ENCODE data around the gene MRPS34. TPM values are rescaled to one million over a fixed set of nuclear protein-coding genes. Genes with fewer than 3 reads are reported as not detected.

Gene MRPS34
- total and polyA plus RNA-seq, 8 donors, result 21.1 to 204 (median 103) TPM

DNA sequence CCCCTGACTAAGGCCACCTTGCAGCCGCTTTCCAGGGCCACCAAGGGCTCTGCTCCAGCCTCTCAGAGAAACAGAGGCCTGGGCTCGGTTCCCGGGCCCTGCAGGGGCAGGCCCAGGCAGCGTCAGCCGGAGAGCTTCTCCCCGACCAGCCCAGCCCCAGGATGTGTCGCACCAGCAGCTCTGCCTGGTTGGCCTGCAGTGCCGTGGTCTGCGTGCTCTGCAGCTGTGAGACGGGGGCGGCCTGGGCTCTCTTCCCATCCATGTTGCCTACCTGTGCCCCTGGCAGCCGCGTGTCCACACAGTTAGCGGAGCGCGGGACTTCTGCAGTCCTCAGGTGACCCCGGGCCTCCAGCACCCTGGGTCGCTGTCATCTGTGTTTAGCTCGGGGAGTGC, 15.8 kb upstream of the MRPS34 start:
- H3K27ac ChIP-seq, result no peak overlapping the region
- intact Hi-C loops (cut with DNase I; ENCODE audit: low total_unique reads), result no loop called here
- H3K4me1 ChIP-seq, result peaks cover 18 to 50% (median 43%) of the 10 kb centered on the region in 4 donors
- WGBS, 5 donors, result 63 to 83% (median 67%) methylated on average over 12 to 19 of the region's 19 CpGs
- TF ChIP-seq EP300 (IDR thresholded peaks at IDR 0.05), result no peak
- H3K27me3 ChIP-seq, result no peaks in the 10 kb centered on the region
- H3K36me3 ChIP-seq, result peaks cover 17 to 78% (median 75%) of the 10 kb centered on the region in 4 donors
- H3K4me3 ChIP-seq, result no peak overlapping the region
- H3K9me3 ChIP-seq, result no peaks in the 10 kb centered on the region
- peak in 1 of 2 donors; percentile 11 for DNase-seq

DNA sequence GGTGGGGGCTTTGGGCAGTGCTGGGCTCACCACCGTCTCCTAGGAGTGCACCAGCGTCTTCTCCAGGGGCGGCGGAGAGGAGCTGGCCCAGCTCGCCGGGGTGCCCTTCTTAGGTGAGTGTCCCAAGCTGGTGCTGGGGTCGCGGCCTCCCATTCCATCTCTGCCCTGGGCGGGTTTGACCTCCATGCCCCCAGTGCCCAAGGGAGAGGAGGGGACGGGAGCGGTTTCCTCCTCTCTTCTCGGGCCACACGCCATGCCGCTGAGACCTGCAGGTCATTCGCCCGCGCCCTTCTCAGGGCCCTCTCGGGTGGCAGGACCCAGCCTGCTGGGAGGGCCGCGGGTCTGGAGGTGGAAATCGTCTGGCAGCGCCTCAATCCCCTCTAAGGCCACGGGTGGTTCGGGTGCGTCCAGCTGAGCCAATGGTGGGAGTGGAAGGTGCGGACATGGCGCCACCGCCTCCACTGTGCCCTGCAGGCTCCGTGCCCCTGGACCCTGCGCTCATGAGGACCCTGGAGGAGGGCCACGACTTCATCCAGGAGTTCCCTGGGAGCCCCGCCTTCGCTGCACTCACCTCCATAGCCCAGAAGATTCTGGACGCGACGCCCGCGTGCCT, 15.3 kb upstream of the MRPS34 start:
- peak in 1 of 2 donors; percentile 2 for DNase-seq
- H3K27ac ChIP-seq, result no peak overlapping the region
- H3K36me3 ChIP-seq, result peaks cover 17 to 78% (median 75%) of the 10 kb centered on the region in 4 donors
- H3K9me3 ChIP-seq, result no peaks in the 10 kb centered on the region
- intact Hi-C loops (cut with DNase I; ENCODE audit: low total_unique reads), result no loop called here
- 88 to 90% (median 89%) methylated on average over 34 to 38 of the region's 38 CpGs for WGBS, 5 donors
- H3K4me1 ChIP-seq, result peaks cover 23 to 49% (median 44%) of the 10 kb centered on the region in 4 donors
- no peaks in the 10 kb centered on the region for H3K27me3 ChIP-seq
- no peak overlapping the region for H3K4me3 ChIP-seq
- no peak for TF ChIP-seq CTCF (IDR thresholded peaks at IDR 0.05)
- no peak for TF ChIP-seq POLR2A (IDR thresholded peaks at IDR 0.05)
- TF ChIP-seq POLR2AphosphoS5 (IDR thresholded peaks at IDR 0.05), result no peak
- TF ChIP-seq EP300 (IDR thresholded peaks at IDR 0.05), result no peak

DNA sequence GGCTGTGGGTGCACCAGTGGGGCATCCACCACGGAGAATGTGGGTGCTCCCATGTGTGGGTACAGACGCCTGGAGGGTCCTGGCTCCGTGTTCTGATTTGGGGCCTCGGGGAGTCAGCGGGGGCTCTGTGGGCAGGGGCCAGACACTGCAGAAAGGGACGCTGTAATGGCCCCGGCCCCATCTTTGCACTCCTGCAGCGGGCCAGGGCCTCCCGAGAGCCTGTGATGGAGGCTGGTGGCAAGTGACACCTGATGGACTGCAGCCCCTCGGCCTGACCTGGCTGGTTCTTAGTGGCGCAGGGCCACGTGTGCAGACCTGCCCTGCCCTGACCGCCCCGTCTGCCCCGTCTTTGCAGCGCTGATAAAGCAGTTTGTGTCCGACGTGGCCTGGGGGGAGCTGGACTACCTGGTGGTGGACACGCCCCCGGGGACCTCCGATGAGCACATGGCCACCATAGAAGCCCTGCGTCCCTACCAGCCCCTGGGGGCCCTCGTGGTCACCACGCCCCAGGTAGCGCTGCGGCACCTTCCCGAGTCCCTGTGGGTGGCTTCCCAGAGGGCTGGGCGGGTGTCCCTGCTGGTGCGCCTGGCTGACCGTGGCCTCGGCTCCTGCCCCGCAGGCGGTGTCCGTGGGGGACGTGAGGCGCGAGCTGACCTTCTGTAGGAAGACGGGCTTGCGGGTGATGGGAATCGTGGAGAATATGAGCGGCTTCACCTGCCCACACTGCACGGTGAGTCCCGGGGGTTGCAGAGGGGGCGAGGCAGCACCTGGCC, 14.6 kb upstream of the MRPS34 start:
- no peaks in the 10 kb centered on the region for H3K9me3 ChIP-seq
- H3K36me3 ChIP-seq, result peaks cover 17 to 75% (median 73%) of the 10 kb centered on the region in 4 donors
- H3K27ac ChIP-seq, result no peak overlapping the region
- DNase-seq, result peak in 1 of 2 donors; percentile 3
- intact Hi-C loops (cut with DNase I; ENCODE audit: low total_unique reads), result no loop called here
- 85 to 92% (median 89%) methylated on average over 28 to 44 of the region's 44 CpGs for WGBS, 5 donors
- TF ChIP-seq POLR2AphosphoS5 (IDR thresholded peaks at IDR 0.05), result no peak
- TF ChIP-seq POLR2A (IDR thresholded peaks at IDR 0.05), result no peak
- TF ChIP-seq EP300 (IDR thresholded peaks at IDR 0.05), result no peak
- TF ChIP-seq CTCF (IDR thresholded peaks at IDR 0.05), result no peak
- H3K27me3 ChIP-seq, result no peaks in the 10 kb centered on the region
- H3K4me1 ChIP-seq, result peaks cover 23 to 42% (median 38%) of the 10 kb centered on the region in 4 donors
- H3K4me3 ChIP-seq, result no peak overlapping the region

DNA sequence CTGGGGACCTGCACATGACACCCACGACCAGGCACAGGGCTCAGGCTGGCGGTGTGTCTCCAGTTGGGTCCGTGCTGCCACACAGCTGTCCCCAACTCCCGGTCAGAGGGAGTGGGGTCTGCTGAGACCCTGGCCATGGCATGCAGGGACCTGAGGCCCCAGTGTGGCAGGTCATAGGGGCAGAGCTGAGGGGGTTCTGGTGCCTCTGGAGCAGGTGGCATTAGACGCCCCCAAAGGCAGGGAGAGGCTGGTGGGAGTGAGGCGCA, 14.1 kb upstream of the MRPS34 start:
- Histone ChIP-seq H3K9me3 (no peaks in the 10 kb centered on the region), H3K36me3 (peaks cover 17 to 70% (median 69%) of the 10 kb centered on the region in 4 donors), H3K4me1 (peaks cover 23 to 39% (median 36%) of the 10 kb centered on the region in 4 donors), H3K4me3 (no peak overlapping the region), H3K27me3 (no peaks in the 10 kb centered on the region), H3K27ac (no peak overlapping the region)
- peak in 1 of 2 donors; percentile 0 for DNase-seq
- 80 to 94% (median 88%) methylated on average over 3 to 6 of the region's 6 CpGs for WGBS, 5 donors
- TF ChIP-seq EP300 (IDR thresholded peaks at IDR 0.05) (no peak), POLR2A (IDR thresholded peaks at IDR 0.05) (no peak), CTCF (IDR thresholded peaks at IDR 0.05) (no peak)
- intact Hi-C loops (cut with DNase I; ENCODE audit: low total_unique reads), result no loop called here

Data from stomach (tissue), 9 donors.